ENCODE measurements around the gene POLG. TPM values are rescaled to one million over a fixed set of nuclear protein-coding genes. Genes with fewer than 3 reads are reported as not detected.

Gene POLG
- polyA plus RNA-seq, 2 of the 4 experiments (the other 2 are of a cell fraction) = 24.1 to 50.2 TPM

GRCh38 chr15:89371228-89372044, 36.8 kb upstream of the POLG start:
- CTCF ChIA-PET = interaction anchor here (0.6 to 3.2 kb wide), 12 partner anchors 8 to 1272 kb away, joined by 3 to 68 read pairs (median 5); no protein-coding TSS in a partner anchor
- no peak for FAIRE-seq

GRCh38 chr15:89370978-89371227, 36.3 kb upstream of the POLG start:
- Histone ChIP-seq H3K4me3 (peak overlapping the region; percentile 47; the same call in 2 of the 3 replicates), H3K4me2 (peak overlapping the region; percentile 96), H3K4me1 (peaks cover 8% of the 10 kb centered on the region; the same call in 1 of the 3 replicates), H3K9me3 (no peaks in the 10 kb centered on the region), H3K27ac (no peak overlapping the region)
- ATAC-seq = no peak
- DNase-seq (ENCODE audit: low read depth in 1 of 2, low spot score in 1 of 2) = no peak
- POLR2A ChIA-PET = no interaction called here
- 72% methylated on average over 11 of the region's 11 CpGs for WGBS (ENCODE audit: missing lambda C conversion rate)
- no peak for FAIRE-seq
- TF ChIP-seq MYC (IDR thresholded peaks at IDR 0.05; ENCODE audit: borderline replicate concordance, low read length) = no peak
- TF ChIP-seq MAZ (IDR thresholded peaks at IDR 0.05; ENCODE audit: borderline replicate concordance, low read depth, low read length) = no peak
- no peak for TF ChIP-seq POLR2AphosphoS2 (conservative IDR thresholded peaks at IDR 0.05; ENCODE audit: low read length)
- TF ChIP-seq BHLHE40 (IDR thresholded peaks at IDR 0.05; ENCODE audit: low read depth, low read length) = no peak
- no peak for TF ChIP-seq TFCP2L1 (CRISPR knock-in tag; IDR thresholded peaks at IDR 0.05)
- no peak for TF ChIP-seq TP53 (CRISPR knock-in tag; IDR thresholded peaks at IDR 0.05)
- TF ChIP-seq SMC3 (IDR thresholded peaks at IDR 0.05) = no peak
- no peak for TF ChIP-seq KDM5A (IDR thresholded peaks at IDR 0.05)
- TF ChIP-seq HES2 (IDR thresholded peaks at IDR 0.05) = no peak
- no peak for TF ChIP-seq EHMT2 (IDR thresholded peaks at IDR 0.05; ENCODE audit: low read depth)
- TF ChIP-seq HOXB13 (CRISPR knock-in tag; IDR thresholded peaks at IDR 0.05; ENCODE audit: low read depth) = no peak
- TF ChIP-seq HOXB5 (CRISPR knock-in tag; IDR thresholded peaks at IDR 0.05) = no peak
- TF ChIP-seq RFX5 (IDR thresholded peaks at IDR 0.05) = no peak
- TF ChIP-seq ELK1 (IDR thresholded peaks at IDR 0.05; ENCODE audit: low read depth, low read length) = no peak
- TF ChIP-seq KDM1A (IDR thresholded peaks at IDR 0.05; ENCODE audit: low read depth) = no peak
- TF ChIP-seq EP300 (IDR thresholded peaks at IDR 0.05) = no peak
- no peak for TF ChIP-seq POLR2A (IDR thresholded peaks at IDR 0.05; ENCODE audit: low read length)
- TF ChIP-seq RNF2 (IDR thresholded peaks at IDR 0.05; ENCODE audit: borderline replicate concordance, low read depth) = no peak
- no peak for TF ChIP-seq RARB (CRISPR knock-in tag; IDR thresholded peaks at IDR 0.05)
- TF ChIP-seq CHD2 (IDR thresholded peaks at IDR 0.05; ENCODE audit: low read length, partially characterized antibody) = no peak
- CTCF ChIA-PET = interaction anchor here (0.8 to 3.2 kb wide), 3 partner anchors 12 to 46 kb away, joined by 4 to 68 read pairs (median 5); no protein-coding TSS in a partner anchor

More at GRCh38 chr15:89371228-89372044, 36.8 kb upstream of the POLG start:
- Histone ChIP-seq H3K4me1 (peaks cover 8% of the 10 kb centered on the region; the same call in 1 of the 3 replicates), H3K4me2 (peak overlapping the region; percentile 96), H3K4me3 (peak overlapping the region; percentile 47), H3K27ac (peak overlapping the region in 1 of 2 experiments; percentile 61; a peak in 2 of 6 replicates), H3K9me3 (no peaks in the 10 kb centered on the region)
- POLR2A ChIA-PET = no interaction called here
- DNase-seq (ENCODE audit: low read depth in 1 of 2, low spot score in 1 of 2) (no peak), ATAC-seq (peak; percentile 45 to 58)
- 0 out of 2 replicates have a peak, but pooled peaks have one; percentile 21 for TF ChIP-seq MAX (IDR thresholded peaks at IDR 0.05)
- no peak for TF ChIP-seq RARB (CRISPR knock-in tag; IDR thresholded peaks at IDR 0.05)
- TF ChIP-seq TFCP2L1 (CRISPR knock-in tag; IDR thresholded peaks at IDR 0.05) = no peak
- no peak for TF ChIP-seq POLR2A (IDR thresholded peaks at IDR 0.05; ENCODE audit: low read length)
- 28% methylated on average over 36 of the region's 87 CpGs for WGBS (ENCODE audit: missing lambda C conversion rate)
